SK-N-SH (cell line): ENCODE results near the gene PRKCA.

Experiments
- CTCF ChIP-seq: fragments of 200-600 bp; sonication (generic); IDR thresholded peaks from 2 replicates; pipeline ENCODE4 v1.6.1; 2017; ENCODE audit warnings: antibody characterized with exemption, mild to moderate bottlenecking, moderate library complexity
- EZH2phosphoT487 ChIP-seq: fragments of 200-600 bp; sonication (generic); IDR thresholded peaks from 2 replicates; pipeline ENCODE4 v1.6.1; 2017; ENCODE audit warnings: low read depth, mixed run types, mild to moderate bottlenecking, antibody characterized with exemption, moderate library complexity, borderline replicate concordance
- GABPA ChIP-seq: IDR thresholded peaks from 2 replicates; pipeline ENCODE4 v1.4.0; 2012; ENCODE audit warnings: low read depth, mild to moderate bottlenecking
- GATA2 ChIP-seq: sonication (generic); formaldehyde crosslinking; IDR thresholded peaks from 2 replicates; pipeline ENCODE4 v1.5.0; 2020; ENCODE audit warnings: mild to moderate bottlenecking, missing genetic modification reagents
- MAX ChIP-seq: IDR thresholded peaks from 2 replicates; pipeline ENCODE4 v1.4.0; 2012; ENCODE audit warnings: low read depth
- PBX3 ChIP-seq: IDR thresholded peaks from 2 replicates; pipeline ENCODE4; 2012
- REST ChIP-seq: IDR thresholded peaks from 2 replicates; pipeline ENCODE4 v1.6.1; 2012; ENCODE audit warnings: mild to moderate bottlenecking, low read depth, low read length, moderate library complexity
- RFX5 ChIP-seq: IDR thresholded peaks from 2 replicates; pipeline ENCODE4 v1.6.1; 2012; ENCODE audit warnings: mild to moderate bottlenecking, improper control_type of control experiment, low read length
- TAF1 ChIP-seq: IDR thresholded peaks from 2 replicates; pipeline ENCODE4 v1.6.1; 2012; ENCODE audit warnings: low read depth, mild to moderate bottlenecking, low read length, moderate library complexity, borderline replicate concordance
- TCF12 ChIP-seq: IDR thresholded peaks from 2 replicates; pipeline ENCODE4 v1.4.0; 2012
- TEAD4 ChIP-seq: IDR thresholded peaks from 2 replicates; pipeline ENCODE4 v1.4.0; 2012; ENCODE audit warnings: mild to moderate bottlenecking, borderline replicate concordance; ENCODE audit not compliant: insufficient read depth
- USF2 ChIP-seq: fragments of 150-350 bp; IDR thresholded peaks from 2 replicates; pipeline ENCODE4 v1.6.1; 2017; ENCODE audit warnings: antibody characterized with exemption, low read length, low read depth, borderline replicate concordance
- ZBTB33 ChIP-seq: IDR thresholded peaks from 2 replicates; pipeline ENCODE4 v1.4.0; 2012; ENCODE audit warnings: low read depth, borderline replicate concordance

- TF ChIP-seq TAF1, result no peak
- TF ChIP-seq REST, result no peak
- TF ChIP-seq USF2, result no peak
- TF ChIP-seq CTCF, result no peak
- no peak for TF ChIP-seq TCF12
- no peak for TF ChIP-seq TEAD4
- no peak for TF ChIP-seq ZBTB33
- no peak for TF ChIP-seq EZH2phosphoT487
- TF ChIP-seq MAX, result no peak
- TF ChIP-seq GABPA, result no peak
- no peak for TF ChIP-seq GATA2 (CRISPR knock-in tag)
- TF ChIP-seq RFX5, result no peak
- TF ChIP-seq PBX3, result no peak
Measured at GRCh38 chr17:66372182-66372581, 69.8 kb downstream of the PRKCA start.
